Mesenchymal stem cell (in vitro differentiated cells and primary cell): Measurements from ENCODE around the gene TULP3.
A peak's percentile ranks its signal among the peaks of the same experiment; 100 is the strongest.

Experiments used
- DNase-seq: peaks from one replicate; pipeline ENCODE4 v3.0.0-alpha.2; 2013
- H2AFZ ChIP-seq: one replicate; pipeline ENCODE4 v1.6.1; 2013; ENCODE audit warnings: low read depth, mild to moderate bottlenecking, control low read depth, inconsistent platforms, low read length, moderate library complexity
- H2AK5ac ChIP-seq: 2 replicates; pipeline ENCODE4 v1.6.1; 2013; ENCODE audit warnings: low read length, moderate library complexity, mild to moderate bottlenecking, inconsistent platforms; ENCODE audit not compliant: severe bottlenecking
- H2BK120ac ChIP-seq: one replicate; pipeline ENCODE4 v1.6.1; 2013; ENCODE audit warnings: low read depth, mild to moderate bottlenecking, inconsistent platforms, low read length, moderate library complexity
- H2BK12ac ChIP-seq, 2 experiments: one replicate each; pipeline ENCODE4 v1.6.1; 2013; ENCODE audit warnings: inconsistent platforms in 2 of 2, low read length in 2 of 2, mild to moderate bottlenecking in 2 of 2, moderate library complexity in 2 of 2, control low read depth in 1 of 2
- H2BK15ac ChIP-seq: one replicate; pipeline ENCODE4 v1.6.1; 2013; ENCODE audit warnings: mild to moderate bottlenecking, low read depth, inconsistent platforms; ENCODE audit not compliant: poor library complexity, severe bottlenecking
- H2BK5ac ChIP-seq: 2 replicates; pipeline ENCODE4 v1.6.1; 2013; ENCODE audit warnings: low read depth, mild to moderate bottlenecking, low read length, control low read depth, inconsistent platforms; ENCODE audit not compliant: poor library complexity, severe bottlenecking
- H3K14ac ChIP-seq, 2 experiments: one replicate each; pipeline ENCODE4 v1.6.1; 2013; ENCODE audit warnings: inconsistent platforms in 2 of 2, low read length in 2 of 2, control low read depth in 1 of 2, mild to moderate bottlenecking in 1 of 2, moderate library complexity in 1 of 2
- H3K18ac ChIP-seq, 2 experiments: one replicate each; pipeline ENCODE4 v1.6.1; 2013; ENCODE audit warnings: inconsistent platforms in 2 of 2, low read length in 2 of 2, control low read depth in 1 of 2, low read depth in 1 of 2, mild to moderate bottlenecking in 1 of 2
- H3K23ac ChIP-seq, 2 experiments: one replicate each; pipeline ENCODE4 v1.6.1; 2013; ENCODE audit warnings: inconsistent platforms in 2 of 2, low read length in 2 of 2, mild to moderate bottlenecking in 2 of 2, moderate library complexity in 2 of 2, control low read depth in 1 of 2
- H3K27ac ChIP-seq: 2 replicates; pipeline ENCODE4 v1.5.1; 2013; ENCODE audit warnings: mild to moderate bottlenecking, moderate library complexity, low read length, control low read depth, inconsistent platforms; ENCODE audit not compliant: poor library complexity, severe bottlenecking
- H3K27me3 ChIP-seq, 2 experiments: 2 replicates each; pipeline versions ENCODE4 v1.6.1 to v1.7.0; 2013; ENCODE audit warnings: low read length in 2 of 2, mild to moderate bottlenecking in 2 of 2, moderate library complexity in 2 of 2, control low read depth in 1 of 2, inconsistent platforms in 1 of 2; ENCODE audit not compliant: control insufficient read depth in 1 of 2, insufficient read depth in 1 of 2
- H3K36me3 ChIP-seq, 2 experiments: 2 replicates each; pipeline versions ENCODE4 v1.6.1 to v1.7.0; 2013; ENCODE audit warnings: low read length in 2 of 2, control low read depth in 1 of 2, inconsistent platforms in 1 of 2, low read depth in 1 of 2, mild to moderate bottlenecking in 1 of 2; ENCODE audit not compliant: insufficient read depth in 2 of 2, control insufficient read depth in 1 of 2
- H3K4ac ChIP-seq, 2 experiments: one replicate each; pipeline ENCODE4 v1.6.1; 2013; ENCODE audit warnings: inconsistent platforms in 2 of 2, low read length in 2 of 2, mild to moderate bottlenecking in 2 of 2, moderate library complexity in 2 of 2, control low read depth in 1 of 2, low read depth in 1 of 2
- H3K4me1 ChIP-seq: 2 replicates; pipeline ENCODE4 v1.6.1; 2013; ENCODE audit warnings: low read depth, low read length, control low read depth; ENCODE audit not compliant: control insufficient read depth, insufficient read depth
- H3K4me2 ChIP-seq: 2 replicates; pipeline ENCODE4 v1.6.1; 2013; ENCODE audit warnings: low read length, mild to moderate bottlenecking, inconsistent platforms; ENCODE audit not compliant: poor library complexity, severe bottlenecking
- H3K4me3 ChIP-seq, 2 experiments: 2 replicates each; pipeline versions ENCODE4 v1.5.1 to v1.7.0; 2013; ENCODE audit warnings: low read length in 2 of 2, mild to moderate bottlenecking in 2 of 2, control low read depth in 1 of 2, low read depth in 1 of 2; ENCODE audit not compliant: insufficient read depth in 1 of 2
- H3K79me1 ChIP-seq: replicated peaks from 2 replicates; pipeline ENCODE4 v1.6.1; 2013; ENCODE audit warnings: mild to moderate bottlenecking, control low read depth, low read length, inconsistent platforms; ENCODE audit not compliant: poor library complexity, severe bottlenecking
- H3K9ac ChIP-seq: 2 replicates; pipeline ENCODE4 v1.7.0; 2013; ENCODE audit warnings: mild to moderate bottlenecking, low read length, moderate library complexity
- H3K9me3 ChIP-seq: 2 replicates; pipeline ENCODE4 v1.7.0; 2013; ENCODE audit warnings: mild to moderate bottlenecking, low read length; ENCODE audit not compliant: control insufficient read depth
- H4K8ac ChIP-seq: one replicate; pipeline ENCODE4 v1.6.1; 2013; ENCODE audit warnings: inconsistent platforms, mild to moderate bottlenecking, low read length, moderate library complexity
- H4K91ac ChIP-seq: one replicate; pipeline ENCODE4 v1.6.1; 2013; ENCODE audit warnings: mild to moderate bottlenecking, low read length, inconsistent platforms
- WGBS: methylation state at CpG from one replicate; pipeline ENCODE4 v1.1.7; 2013; ENCODE audit warnings: mixed read lengths; 5-methylcytosine and 5-hydroxymethylcytosine counted together

TULP3 gene

DNA sequence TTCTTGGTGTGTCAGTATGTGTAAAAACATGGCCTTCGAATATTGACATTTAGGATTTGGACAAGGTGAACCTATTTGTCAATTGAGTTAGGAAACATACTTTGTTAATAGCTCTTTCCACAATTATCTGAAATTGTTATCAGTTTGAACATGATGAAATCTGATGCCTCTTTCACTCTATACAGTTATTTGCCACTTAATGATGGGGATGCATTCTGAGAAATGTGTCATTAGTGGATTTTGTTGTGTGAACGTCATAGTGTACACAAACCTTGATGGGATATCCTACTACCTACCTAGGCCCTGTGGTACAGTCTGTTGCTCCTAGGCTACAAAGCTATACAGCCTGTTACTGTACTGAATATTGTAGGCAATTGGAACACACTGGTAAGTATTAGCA lies 4.8 kb downstream of the TULP3 start:
- Histone ChIP-seq H2BK12ac (no peak overlapping the region), H3K27me3 (no peaks in the 10 kb centered on the region), H3K23ac (no peak overlapping the region), H2BK15ac (no peak overlapping the region), H3K4me2 (no peak overlapping the region), H3K27ac (no peak overlapping the region), H3K4me1 (peaks cover 7% of the 10 kb centered on the region), H2AK5ac (no peak overlapping the region), H4K8ac (no peak overlapping the region), H2AFZ (no peak overlapping the region), H3K9ac (peak overlapping the region; percentile 60), H3K4me3 (peak overlapping the region in 1 of 2 experiments; percentile 10), H3K14ac (no peak overlapping the region), H4K91ac (no peak overlapping the region), H3K9me3 (no peaks in the 10 kb centered on the region), H3K36me3 (peaks cover 2 to 8% of the 10 kb centered on the region in 2 experiments), H2BK120ac (no peak overlapping the region), H3K18ac (no peak overlapping the region), H3K4ac (no peak overlapping the region), H2BK5ac (no peak overlapping the region), H3K79me1 (peaks cover 9% of the 10 kb centered on the region)
- peak; percentile 51 for DNase-seq
- 83% methylated on average over 1 of the region's 2 CpGs for WGBS

DNA sequence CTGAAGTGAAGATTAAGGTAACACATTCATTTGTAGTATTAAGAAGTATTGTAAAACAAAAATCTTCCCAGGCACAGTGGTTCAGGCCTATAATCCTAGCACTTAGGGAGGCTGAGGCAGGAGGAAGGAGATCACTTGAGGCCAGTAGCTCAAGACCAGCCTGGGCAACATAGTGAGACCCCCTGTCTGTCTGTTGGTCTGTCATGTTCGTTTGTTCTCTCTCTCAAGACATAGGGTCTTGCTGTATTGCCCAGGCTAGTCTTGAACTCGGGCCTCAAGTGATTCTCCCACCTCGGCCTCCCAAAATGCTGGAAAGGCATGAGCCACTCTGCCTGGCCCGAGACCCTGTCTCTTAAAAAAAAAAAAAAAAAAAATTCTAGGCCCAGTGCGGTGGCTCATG lies 6.7 kb downstream of the TULP3 start:
- 96% methylated on average over 5 of the region's 5 CpGs for WGBS
- Histone ChIP-seq H3K4me3 (no peak overlapping the region), H3K23ac (no peak overlapping the region), H2BK120ac (no peak overlapping the region), H3K14ac (no peak overlapping the region), H2AK5ac (no peak overlapping the region), H3K18ac (no peak overlapping the region), H2BK12ac (no peak overlapping the region), H4K91ac (no peak overlapping the region), H3K4me1 (peaks cover 6% of the 10 kb centered on the region), H2BK5ac (no peak overlapping the region), H3K4me2 (no peak overlapping the region), H3K79me1 (peaks cover 9% of the 10 kb centered on the region), H3K36me3 (peaks cover 2 to 8% of the 10 kb centered on the region in 2 experiments), H3K27ac (no peak overlapping the region), H2AFZ (no peak overlapping the region), H3K27me3 (no peaks in the 10 kb centered on the region), H3K9ac (no peak overlapping the region), H3K4ac (no peak overlapping the region), H2BK15ac (no peak overlapping the region), H4K8ac (no peak overlapping the region), H3K9me3 (no peaks in the 10 kb centered on the region)
- DNase-seq = no peak

DNA sequence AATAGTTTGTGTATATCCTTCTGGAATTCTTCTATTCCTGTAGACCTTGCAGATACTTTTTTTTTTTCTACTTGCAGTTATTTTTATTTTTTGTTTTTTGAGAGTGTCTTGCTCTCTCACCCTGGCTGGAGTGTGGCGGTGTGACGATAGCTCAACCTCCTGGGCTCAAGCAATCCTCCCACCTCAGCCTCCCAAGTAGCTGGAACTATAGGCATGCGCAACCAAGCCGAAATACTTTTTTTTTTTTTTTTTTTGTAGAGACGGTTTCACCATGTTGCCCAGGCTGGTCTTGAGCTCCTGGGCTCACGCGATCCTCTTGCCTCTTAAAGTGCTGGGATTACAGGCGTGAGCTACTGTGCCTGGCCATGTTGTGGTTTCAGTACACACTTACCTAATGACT lies 10.0 kb downstream of the TULP3 start:
- H2AFZ ChIP-seq = no peak overlapping the region
- no peak overlapping the region for H3K4ac ChIP-seq
- H2BK12ac ChIP-seq = no peak overlapping the region
- no peak overlapping the region for H2AK5ac ChIP-seq
- no peak overlapping the region for H2BK15ac ChIP-seq
- no peak overlapping the region for H3K23ac ChIP-seq
- no peak for DNase-seq
- peaks cover 2 to 13% of the 10 kb centered on the region in 2 experiments for H3K36me3 ChIP-seq
- H3K9ac ChIP-seq = no peak overlapping the region
- H3K9me3 ChIP-seq = no peaks in the 10 kb centered on the region
- peaks cover 14% of the 10 kb centered on the region for H3K4me1 ChIP-seq
- H4K8ac ChIP-seq = no peak overlapping the region
- H3K27me3 ChIP-seq = no peaks in the 10 kb centered on the region
- no peak overlapping the region for H3K18ac ChIP-seq
- 89% methylated on average over 8 of the region's 8 CpGs for WGBS
- H3K14ac ChIP-seq = no peak overlapping the region
- H3K4me2 ChIP-seq = no peak overlapping the region
- no peak overlapping the region for H3K27ac ChIP-seq
- H2BK120ac ChIP-seq = no peak overlapping the region
- peaks cover 9% of the 10 kb centered on the region for H3K79me1 ChIP-seq
- no peak overlapping the region for H3K4me3 ChIP-seq
- H2BK5ac ChIP-seq = no peak overlapping the region
- H4K91ac ChIP-seq = no peak overlapping the region

DNA sequence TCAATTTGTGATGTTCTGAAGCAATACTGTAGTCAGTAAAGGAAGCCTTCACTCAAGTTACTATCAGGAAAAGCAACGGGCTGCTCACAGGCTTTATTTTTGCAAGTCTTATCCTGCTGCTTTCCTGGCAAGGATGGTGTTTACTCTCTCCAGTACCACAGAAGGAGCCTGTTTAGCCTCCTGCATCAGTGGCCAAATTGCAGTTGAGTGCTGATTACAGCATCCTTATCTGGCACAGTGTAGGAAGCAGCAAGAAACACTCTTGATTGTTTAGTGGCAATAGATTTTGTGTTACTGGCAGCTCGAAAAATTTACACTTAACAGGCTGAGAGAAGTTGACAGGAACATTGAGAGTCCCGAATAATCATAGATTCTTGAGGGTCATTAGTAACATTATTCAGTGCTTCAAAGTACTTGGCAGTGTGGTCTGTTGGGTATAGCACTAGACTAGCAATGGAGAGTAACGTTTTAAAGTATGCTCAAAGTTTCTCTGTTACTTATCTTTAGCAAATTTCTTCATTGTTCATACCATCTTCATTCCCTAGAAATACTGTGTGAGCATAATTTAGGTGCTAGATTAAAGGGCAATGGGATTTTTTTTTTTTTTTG lies 11.7 kb downstream of the TULP3 start:
- Histone ChIP-seq H3K9me3 (no peaks in the 10 kb centered on the region), H3K9ac (peak overlapping the region; percentile 26), H2BK15ac (no peak overlapping the region), H2AFZ (no peak overlapping the region), H3K27ac (no peak overlapping the region), H3K23ac (no peak overlapping the region), H3K27me3 (no peaks in the 10 kb centered on the region), H3K4ac (no peak overlapping the region), H3K14ac (no peak overlapping the region), H3K18ac (no peak overlapping the region), H2BK12ac (no peak overlapping the region), H4K91ac (no peak overlapping the region), H4K8ac (no peak overlapping the region), H3K4me3 (no peak overlapping the region), H3K79me1 (peaks cover 10% of the 10 kb centered on the region), H3K4me1 (peaks cover 14% of the 10 kb centered on the region), H2BK5ac (no peak overlapping the region), H3K36me3 (peaks cover 2 to 11% of the 10 kb centered on the region in 2 experiments), H2BK120ac (no peak overlapping the region), H3K4me2 (no peak overlapping the region), H2AK5ac (no peak overlapping the region)
- DNase-seq = peak; percentile 51
- WGBS = 35% methylated on average over 3 of the region's 4 CpGs
